Measurements from ENCODE around the gene CTNNA3.
"Not testable (repeated sequence)": the region's sequence is repeated elsewhere in the genome, so short reads cannot be mapped to it uniquely, and the experiment has no call there.

CTNNA3 gene

DNA sequence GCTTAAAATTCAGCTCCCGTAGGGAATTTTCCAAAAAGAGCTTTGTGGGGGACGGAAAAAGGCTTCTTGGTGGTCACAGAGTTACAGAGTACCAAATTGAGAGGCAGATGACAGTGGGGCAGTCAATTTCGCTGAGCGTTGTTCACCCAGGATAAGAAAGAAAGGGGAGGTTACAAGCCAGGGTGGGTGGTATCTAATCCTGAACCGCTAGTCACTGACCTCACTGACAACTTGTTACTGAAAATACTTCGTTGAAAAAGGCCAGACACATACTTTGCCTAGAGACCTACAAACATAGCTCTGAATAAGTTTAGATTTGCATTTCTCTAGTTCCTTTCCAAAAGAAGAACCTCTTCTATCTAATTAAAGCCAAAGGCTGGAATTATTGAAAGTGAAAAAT is at the start of gene CTNNA3:
Gene CTNNA3 (minus strand): TSS at position 167 of the 400 bp plus-strand sequence.
- H3K4me3 ChIP-seq (ENCODE audit: low read depth in 1 of 2, low read length in 1 of 2), result no peak within 1 kb of the TSS
- H3K9me3 ChIP-seq, result no peaks in the 10 kb centered on the region
- H3K27ac ChIP-seq, result no peak within 1 kb of the TSS
- H3K27me3 ChIP-seq, result peaks cover 29% of the 10 kb centered on the region
- no peaks in the 10 kb centered on the region for H3K36me3 ChIP-seq
- TF ChIP-seq, protein P1, sequence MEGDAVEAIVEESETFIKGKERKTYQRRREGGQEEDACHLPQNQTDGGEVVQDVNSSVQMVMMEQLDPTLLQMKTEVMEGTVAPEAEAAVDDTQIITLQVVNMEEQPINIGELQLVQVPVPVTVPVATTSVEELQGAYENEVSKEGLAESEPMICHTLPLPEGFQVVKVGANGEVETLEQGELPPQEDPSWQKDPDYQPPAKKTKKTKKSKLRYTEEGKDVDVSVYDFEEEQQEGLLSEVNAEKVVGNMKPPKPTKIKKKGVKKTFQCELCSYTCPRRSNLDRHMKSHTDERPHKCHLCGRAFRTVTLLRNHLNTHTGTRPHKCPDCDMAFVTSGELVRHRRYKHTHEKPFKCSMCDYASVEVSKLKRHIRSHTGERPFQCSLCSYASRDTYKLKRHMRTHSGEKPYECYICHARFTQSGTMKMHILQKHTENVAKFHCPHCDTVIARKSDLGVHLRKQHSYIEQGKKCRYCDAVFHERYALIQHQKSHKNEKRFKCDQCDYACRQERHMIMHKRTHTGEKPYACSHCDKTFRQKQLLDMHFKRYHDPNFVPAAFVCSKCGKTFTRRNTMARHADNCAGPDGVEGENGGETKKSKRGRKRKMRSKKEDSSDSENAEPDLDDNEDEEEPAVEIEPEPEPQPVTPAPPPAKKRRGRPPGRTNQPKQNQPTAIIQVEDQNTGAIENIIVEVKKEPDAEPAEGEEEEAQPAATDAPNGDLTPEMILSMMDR (IDR thresholded peaks at IDR 0.05), result no peak
- H3K4me1 ChIP-seq (ENCODE audit: control insufficient read depth in 1 of 2, insufficient read depth in 1 of 2, low read depth in 1 of 2, low read length in 1 of 2), result no peaks in the 10 kb centered on the region

DNA sequence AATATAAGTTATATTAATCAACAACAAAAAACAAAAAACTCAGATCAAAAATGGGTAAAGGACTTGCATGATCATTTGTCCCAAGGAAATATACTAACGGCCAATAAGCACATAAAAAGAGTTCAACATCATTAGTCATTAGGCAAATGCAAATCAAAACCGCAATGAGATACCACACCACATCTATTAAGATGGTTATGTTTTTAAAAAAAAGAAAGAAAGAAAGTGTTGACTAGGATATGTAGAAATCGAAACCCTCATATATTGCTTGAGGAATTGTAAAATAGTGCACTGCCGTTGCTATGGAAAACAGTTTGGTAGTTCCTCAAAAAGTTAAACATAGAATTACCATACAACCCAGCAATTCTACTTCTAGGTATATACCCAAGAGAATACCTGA is 39.4 kb upstream of the CTNNA3 start:
- TF ChIP-seq, protein P1 (IDR thresholded peaks at IDR 0.05), result no peak
- H3K9me3 ChIP-seq, result no peaks in the 10 kb centered on the region

DNA sequence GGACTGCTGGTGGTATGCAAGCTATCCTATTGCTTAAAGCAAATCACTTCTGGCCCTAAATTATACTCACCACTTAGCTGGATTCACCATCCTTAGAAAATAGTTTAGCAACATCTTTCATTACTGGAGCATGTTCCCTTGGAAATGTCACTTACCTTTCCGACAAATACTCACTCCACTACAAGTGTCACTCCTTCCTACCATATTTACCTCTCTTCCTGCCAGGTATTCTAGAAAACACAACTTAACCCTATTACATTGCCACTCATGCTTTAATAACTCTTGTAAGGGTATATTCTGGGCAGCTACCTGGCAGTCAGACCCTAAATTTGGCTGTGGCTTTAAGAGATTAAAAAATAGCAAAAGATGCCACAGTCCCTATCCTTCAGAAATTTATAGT is 37.5 kb upstream of the CTNNA3 start:
- Histone ChIP-seq H3K9me3 (no peaks in the 10 kb centered on the region), H3K4me3 (ENCODE audit: low read depth in 1 of 2, low read length in 1 of 2) (no peak overlapping the region), H3K27me3 (peaks cover 5% of the 10 kb centered on the region), H3K4me1 (ENCODE audit: control insufficient read depth in 1 of 2, insufficient read depth in 1 of 2, low read depth in 1 of 2, low read length in 1 of 2) (no peaks in the 10 kb centered on the region), H3K27ac (no peak overlapping the region), H3K36me3 (no peaks in the 10 kb centered on the region)
- TF ChIP-seq, protein P1 (IDR thresholded peaks at IDR 0.05), result no peak

More for the DNA sequence above, 39.4 kb upstream of the CTNNA3 start:
- H3K27ac ChIP-seq, result no peak overlapping the region
- no peaks in the 10 kb centered on the region for H3K4me1 ChIP-seq (ENCODE audit: control insufficient read depth in 1 of 2, insufficient read depth in 1 of 2, low read depth in 1 of 2, low read length in 1 of 2)
- peaks cover 5% of the 10 kb centered on the region for H3K27me3 ChIP-seq
- no peak overlapping the region for H3K4me3 ChIP-seq (ENCODE audit: low read depth in 1 of 2, low read length in 1 of 2)
- H3K36me3 ChIP-seq, result no peaks in the 10 kb centered on the region

DNA sequence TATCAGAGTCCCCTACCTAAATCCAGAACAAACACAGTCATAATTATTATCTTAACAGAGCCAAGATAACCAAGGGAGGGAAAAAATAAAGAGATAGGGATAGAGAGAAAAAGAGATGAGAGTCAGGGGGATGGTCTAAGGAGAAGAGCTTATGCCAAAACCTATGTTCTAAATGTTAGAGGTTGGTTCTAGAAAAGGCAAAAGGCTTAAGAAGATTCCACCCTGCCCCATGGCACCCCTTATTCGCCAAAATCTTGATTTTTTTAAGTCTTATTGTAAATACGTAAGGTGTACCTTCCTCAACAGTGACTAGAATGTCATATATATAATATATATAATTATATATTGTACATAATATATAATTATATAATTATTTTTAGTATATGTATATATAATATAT is 29.6 kb upstream of the CTNNA3 start:
- no peaks in the 10 kb centered on the region for H3K27me3 ChIP-seq
- H3K4me1 ChIP-seq (ENCODE audit: control insufficient read depth in 1 of 2, insufficient read depth in 1 of 2, low read depth in 1 of 2, low read length in 1 of 2), result no peaks in the 10 kb centered on the region
- H3K36me3 ChIP-seq, result no peaks in the 10 kb centered on the region
- TF ChIP-seq, protein P1 (IDR thresholded peaks at IDR 0.05), result no peak
- H3K9me3 ChIP-seq, result no peaks in the 10 kb centered on the region
- no peak overlapping the region for H3K27ac ChIP-seq
- H3K4me3 ChIP-seq (ENCODE audit: low read depth in 1 of 2, low read length in 1 of 2), result no peak overlapping the region

DNA sequence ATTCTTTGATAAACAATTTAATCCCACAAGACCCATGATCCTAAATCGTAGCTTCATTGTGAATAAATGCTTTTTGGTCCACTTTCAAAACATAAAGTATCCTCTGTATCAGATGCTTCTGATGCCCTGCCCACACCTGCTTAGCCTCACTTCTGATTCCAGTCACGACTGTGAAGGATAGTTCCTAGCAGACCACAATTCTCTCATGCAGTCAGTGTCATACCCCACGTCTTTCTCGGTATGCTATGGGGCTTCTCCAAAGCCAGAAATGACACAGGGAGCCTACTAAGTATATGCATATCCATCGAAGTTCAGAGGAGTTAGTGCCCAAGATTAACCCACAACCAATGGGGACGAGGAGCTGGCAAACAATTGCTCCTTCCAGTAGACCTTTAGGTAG is 27.6 kb upstream of the CTNNA3 start:
- Histone ChIP-seq H3K27me3 (no peaks in the 10 kb centered on the region), H3K27ac (no peak overlapping the region), H3K4me1 (ENCODE audit: control insufficient read depth in 1 of 2, insufficient read depth in 1 of 2, low read depth in 1 of 2, low read length in 1 of 2) (no peaks in the 10 kb centered on the region), H3K9me3 (no peaks in the 10 kb centered on the region), H3K36me3 (no peaks in the 10 kb centered on the region), H3K4me3 (ENCODE audit: low read depth in 1 of 2, low read length in 1 of 2) (no peak overlapping the region)
- TF ChIP-seq, protein P1 (IDR thresholded peaks at IDR 0.05), result no peak

DNA sequence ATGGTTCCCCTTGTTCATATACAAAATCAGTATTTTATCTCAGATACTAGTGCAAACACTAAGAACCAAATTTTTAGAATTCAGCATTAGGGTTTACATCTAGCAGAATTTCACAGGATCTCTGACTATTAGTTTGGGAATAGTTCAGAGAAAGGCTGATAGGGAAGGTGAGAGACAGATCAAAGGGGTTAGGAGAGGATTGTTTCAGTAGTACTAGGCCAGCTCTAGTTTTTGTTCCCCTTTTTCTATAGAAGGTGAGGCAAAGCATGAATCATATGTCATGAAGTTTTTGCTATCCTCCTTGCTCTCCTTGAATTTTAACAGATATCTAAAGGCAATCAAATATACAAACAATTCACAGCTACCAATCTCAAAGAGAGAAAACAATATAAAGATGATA is 26.1 kb upstream of the CTNNA3 start:
- no peaks in the 10 kb centered on the region for H3K4me1 ChIP-seq (ENCODE audit: control insufficient read depth in 1 of 2, insufficient read depth in 1 of 2, low read depth in 1 of 2, low read length in 1 of 2)
- no peak overlapping the region for H3K4me3 ChIP-seq (ENCODE audit: low read depth in 1 of 2, low read length in 1 of 2)
- TF ChIP-seq, protein P1 (IDR thresholded peaks at IDR 0.05), result no peak
- no peaks in the 10 kb centered on the region for H3K9me3 ChIP-seq
- no peak overlapping the region for H3K27ac ChIP-seq
- H3K27me3 ChIP-seq, result no peaks in the 10 kb centered on the region
- H3K36me3 ChIP-seq, result no peaks in the 10 kb centered on the region

DNA sequence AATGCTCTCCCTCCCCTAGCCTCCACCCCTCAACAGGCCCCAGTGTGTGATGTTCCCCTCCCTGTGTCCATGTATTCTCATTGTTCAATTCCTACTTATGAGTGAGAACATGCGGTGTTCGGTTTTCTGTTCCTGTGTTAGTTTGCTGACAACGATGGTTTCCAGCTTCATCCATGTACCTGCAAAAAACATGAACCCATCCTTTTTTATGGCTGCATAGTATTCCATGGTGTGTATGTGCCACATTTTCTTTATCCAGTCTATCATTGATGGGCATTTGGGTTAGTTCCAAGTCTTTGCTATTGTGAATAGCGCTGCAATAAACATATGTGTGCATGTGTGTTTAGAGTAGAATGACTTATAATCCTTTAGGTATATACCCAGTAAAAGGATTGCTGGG is 20.5 kb upstream of the CTNNA3 start:
- H3K4me3 ChIP-seq (ENCODE audit: low read depth in 1 of 2, low read length in 1 of 2); H3K9me3 ChIP-seq; H3K27me3 ChIP-seq; H3K36me3 ChIP-seq; H3K27ac ChIP-seq; H3K4me1 ChIP-seq (ENCODE audit: control insufficient read depth in 1 of 2, insufficient read depth in 1 of 2, low read depth in 1 of 2, low read length in 1 of 2): not testable (repeated sequence)
